MM.1S (cell line): ENCODE data around the gene ZNF710.

Source experiments
- EZH2phosphoT487 ChIP-seq: fragments of 300-600 bp; sonication (generic); IDR thresholded peaks from 2 replicates; pipeline ENCODE4 v1.6.1; 2018; ENCODE audit warnings: antibody characterized with exemption, low read length
- TF ChIP-seq, protein P1 (sequence below): fragments of 300-600 bp; sonication (generic); IDR thresholded peaks from 2 replicates; pipeline ENCODE4 v1.5.1; 2016; ENCODE audit warnings: antibody characterized with exemption, low read length, mixed read lengths

GRCh38 chr15:89954541-89954940, 46.6 kb upstream of the ZNF710 start:
- TF ChIP-seq, protein P1, sequence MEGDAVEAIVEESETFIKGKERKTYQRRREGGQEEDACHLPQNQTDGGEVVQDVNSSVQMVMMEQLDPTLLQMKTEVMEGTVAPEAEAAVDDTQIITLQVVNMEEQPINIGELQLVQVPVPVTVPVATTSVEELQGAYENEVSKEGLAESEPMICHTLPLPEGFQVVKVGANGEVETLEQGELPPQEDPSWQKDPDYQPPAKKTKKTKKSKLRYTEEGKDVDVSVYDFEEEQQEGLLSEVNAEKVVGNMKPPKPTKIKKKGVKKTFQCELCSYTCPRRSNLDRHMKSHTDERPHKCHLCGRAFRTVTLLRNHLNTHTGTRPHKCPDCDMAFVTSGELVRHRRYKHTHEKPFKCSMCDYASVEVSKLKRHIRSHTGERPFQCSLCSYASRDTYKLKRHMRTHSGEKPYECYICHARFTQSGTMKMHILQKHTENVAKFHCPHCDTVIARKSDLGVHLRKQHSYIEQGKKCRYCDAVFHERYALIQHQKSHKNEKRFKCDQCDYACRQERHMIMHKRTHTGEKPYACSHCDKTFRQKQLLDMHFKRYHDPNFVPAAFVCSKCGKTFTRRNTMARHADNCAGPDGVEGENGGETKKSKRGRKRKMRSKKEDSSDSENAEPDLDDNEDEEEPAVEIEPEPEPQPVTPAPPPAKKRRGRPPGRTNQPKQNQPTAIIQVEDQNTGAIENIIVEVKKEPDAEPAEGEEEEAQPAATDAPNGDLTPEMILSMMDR: no peak
- no peak for TF ChIP-seq EZH2phosphoT487
